HepG2 (cell line): ENCODE results near the gene SDR42E2. TPM values are rescaled to one million over a fixed set of nuclear protein-coding genes. Genes with fewer than 3 reads are reported as not detected.

Experiments
- ARHGAP35 ChIP-seq: sonication (generic); formaldehyde crosslinking; IDR thresholded peaks from 2 replicates; pipeline ENCODE4 v1.9.0; 2022; ENCODE audit warnings: mild to moderate bottlenecking, inconsistent platforms, moderate library complexity, missing genetic modification reagents, borderline replicate concordance
- BHLHE40 ChIP-seq: IDR thresholded peaks from 2 replicates; pipeline ENCODE4 v1.6.1; 2011; ENCODE audit warnings: low read length, improper control_type of control experiment
- CEBPB ChIP-seq: IDR thresholded peaks from 2 replicates; pipeline ENCODE4 v1.6.1; 2011; ENCODE audit warnings: low read depth, low read length, improper control_type of control experiment, borderline replicate concordance
- CEBPG ChIP-seq: IDR thresholded peaks from 2 replicates; pipeline ENCODE4 v1.6.1; 2016
- DMTF1 ChIP-seq: sonication (generic); formaldehyde crosslinking; IDR thresholded peaks from 2 replicates; pipeline ENCODE4 v1.4.0; 2020; ENCODE audit warnings: mild to moderate bottlenecking, missing genetic modification reagents
- EHMT2 ChIP-seq: fragments of 200-600 bp; sonication (generic); IDR thresholded peaks from 2 replicates; pipeline ENCODE4 v1.7.0; 2017; ENCODE audit warnings: antibody characterized with exemption, low read depth, low read length, borderline replicate concordance
- FOSL1 ChIP-seq: sonication (generic); formaldehyde crosslinking; IDR thresholded peaks from 2 replicates; pipeline ENCODE4 v1.9.0; 2021; ENCODE audit warnings: missing genetic modification reagents, borderline replicate concordance
- HHEX ChIP-seq: IDR thresholded peaks from 2 replicates; pipeline ENCODE4 v1.6.1; 2016; ENCODE audit warnings: control low read depth
- HNRNPH1 ChIP-seq: fragments of 200-400 bp; formaldehyde crosslinking; optimal IDR thresholded peaks from 2 replicates; pipeline ENCODE3; 2017; ENCODE audit warnings: mild to moderate bottlenecking, low read depth, low read length
- HOXA5 ChIP-seq: sonication (generic); formaldehyde crosslinking; IDR thresholded peaks from 2 replicates; pipeline ENCODE4 v1.4.0; 2020; ENCODE audit warnings: missing genetic modification reagents
- HOXA7 ChIP-seq: sonication (generic); formaldehyde crosslinking; IDR thresholded peaks from 2 replicates; pipeline ENCODE4 v1.8.1; 2022; ENCODE audit warnings: mild to moderate bottlenecking, missing genetic modification reagents, moderate library complexity
- IRF1 ChIP-seq: sonication (generic); formaldehyde crosslinking; IDR thresholded peaks from 2 replicates; pipeline ENCODE4 v1.4.0; 2020; ENCODE audit warnings: low read depth, mild to moderate bottlenecking, missing genetic modification reagents
- KAT7 ChIP-seq: IDR thresholded peaks from 2 replicates; pipeline ENCODE4 v1.6.1; 2018; ENCODE audit warnings: borderline replicate concordance, missing compliant biosample characterization
- KDM5B ChIP-seq: sonication (generic); formaldehyde crosslinking; IDR thresholded peaks from 2 replicates; pipeline ENCODE4 v1.4.0; 2020; ENCODE audit warnings: missing genetic modification reagents, mild to moderate bottlenecking, borderline replicate concordance
- MED1 ChIP-seq: sonication (generic); formaldehyde crosslinking; IDR thresholded peaks from 2 replicates; pipeline ENCODE4 v1.4.0; 2020; ENCODE audit warnings: missing genetic modification reagents
- MIER2 ChIP-seq: IDR thresholded peaks from 2 replicates; pipeline ENCODE4 v1.6.1; 2016; ENCODE audit warnings: missing biosample characterization, missing genetic modification reagents
- NCOA2 ChIP-seq: sonication (generic); formaldehyde crosslinking; IDR thresholded peaks from 2 replicates; pipeline ENCODE4 v1.8.0; 2022; ENCODE audit warnings: inconsistent platforms
- NR1H2 ChIP-seq: sonication (generic); formaldehyde crosslinking; IDR thresholded peaks from 2 replicates; pipeline ENCODE4 v1.8.1; 2022; ENCODE audit warnings: low read depth, missing genetic modification reagents, borderline replicate concordance
- NR2F6 ChIP-seq, 2 experiments: IDR thresholded peaks; 2 replicates each; pipeline ENCODE4 v1.6.1; 2016; ENCODE audit warnings: antibody characterized with exemption in 1 of 2, mild to moderate bottlenecking in 1 of 2
- PLRG1 ChIP-seq: fragments of 450-650 bp; conservative IDR thresholded peaks from 2 replicates; pipeline ENCODE4 v1.6.1; 2016
- RCOR2 ChIP-seq: IDR thresholded peaks from 2 replicates; pipeline ENCODE4 v1.6.1; 2016; ENCODE audit warnings: missing biosample characterization, missing genetic modification reagents
- ZC3H13 ChIP-seq: sonication (generic); formaldehyde crosslinking; IDR thresholded peaks from 2 replicates; pipeline ENCODE4 v1.8.1; 2023; ENCODE audit warnings: mild to moderate bottlenecking, missing genetic modification reagents, moderate library complexity
- ZIK1 ChIP-seq: sonication (generic); formaldehyde crosslinking; IDR thresholded peaks from 2 replicates; pipeline ENCODE4 v1.5.0; 2020; ENCODE audit warnings: mild to moderate bottlenecking, low read depth, missing genetic modification reagents, borderline replicate concordance
- ZNF121 ChIP-seq: sonication (generic); formaldehyde crosslinking; IDR thresholded peaks from 2 replicates; pipeline ENCODE4 v1.5.0; 2020; ENCODE audit warnings: mild to moderate bottlenecking, missing genetic modification reagents
- ZNF34 ChIP-seq: sonication (generic); formaldehyde crosslinking; IDR thresholded peaks from 2 replicates; pipeline ENCODE4 v1.4.0; 2020; ENCODE audit warnings: mild to moderate bottlenecking, missing genetic modification reagents, borderline replicate concordance
- ZNF501 ChIP-seq: sonication (generic); formaldehyde crosslinking; IDR thresholded peaks from 2 replicates; pipeline ENCODE4 v1.5.1; 2020; ENCODE audit warnings: mild to moderate bottlenecking, moderate library complexity, missing genetic modification reagents
- ZNF747 ChIP-seq: sonication (generic); formaldehyde crosslinking; IDR thresholded peaks from 2 replicates; pipeline ENCODE4 v1.8.1; 2023; ENCODE audit warnings: missing genetic modification reagents, mild to moderate bottlenecking, borderline replicate concordance
- ZNF790 ChIP-seq: sonication (generic); formaldehyde crosslinking; IDR thresholded peaks from 2 replicates; pipeline ENCODE4 v1.8.0; 2022; ENCODE audit warnings: missing genetic modification reagents, mild to moderate bottlenecking, borderline replicate concordance
- polyA plus RNA-seq, 8 experiments: library from polyadenylated mRNA; depleted of rRNA in 3 of 8; stranded (reverse) in 7 of 8; unstranded in 1 of 8; fragments of >200 nt; fragmentation: Illumina TruSeq in 4 of 8; extraction: Trizol in 4 of 8; gene quantifications; 2 replicates each; pipeline versions ENCODE4 v1.2.1 to v1.2.3, GENCODE V29; 2011 to 2016; ENCODE audit warnings: low read depth in 4 of 8, missing spikeins in 1 of 8, mixed read lengths in 1 of 8; ENCODE audit not compliant: insufficient read depth in 1 of 8
- total RNA-seq, 5 experiments: library from RNA; depleted of rRNA; stranded (reverse); fragments of >200 nt; fragmentation: Illumina TruSeq; extraction: Trizol; gene quantifications; 2 replicates each; pipeline ENCODE4 v1.2.3, GENCODE V29; 2016; ENCODE audit warnings: low read depth in 1 of 5

SDR42E2 gene
- total and polyA plus RNA-seq, 2 of the 13 experiments (the other 11 are each of a cell fraction or from before 2014, with no cell fraction given): 0.05 to 0.11 TPM

DNA sequence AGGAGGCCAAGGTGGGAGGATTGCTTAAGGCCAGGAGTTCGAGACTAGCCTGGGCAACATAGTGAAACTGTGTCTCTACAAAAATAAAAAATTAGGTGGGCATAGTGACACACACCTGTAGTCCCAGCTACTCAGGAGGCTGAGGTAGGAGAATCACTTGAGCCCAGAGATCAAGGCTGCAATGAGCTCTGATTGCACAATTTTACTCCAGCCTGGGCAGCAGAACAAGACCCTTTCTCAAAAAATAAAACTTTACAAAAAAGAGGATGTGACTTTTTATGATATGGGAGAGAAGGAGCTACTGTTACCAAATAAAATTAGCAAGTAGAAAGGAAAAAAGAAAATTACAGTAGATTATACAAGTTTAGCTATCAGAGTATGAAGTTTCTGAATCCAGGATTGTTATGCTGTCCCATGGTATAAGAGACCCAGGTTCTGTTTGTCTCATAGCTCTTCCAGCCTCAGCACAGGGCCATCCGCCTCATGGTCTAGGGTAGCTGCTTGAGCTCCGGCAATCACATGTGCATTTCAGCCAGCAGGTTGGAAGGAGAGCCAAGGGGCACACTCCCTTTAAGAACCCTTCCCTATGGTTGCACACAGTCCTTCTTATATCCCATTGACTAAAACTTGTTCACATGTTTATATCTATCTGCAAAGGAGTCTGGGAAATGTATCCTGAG, 57.2 kb downstream of the SDR42E2 start (continued):
- TF ChIP-seq NR2F6 (IDR thresholded peaks at IDR 0.05): no peak
- TF ChIP-seq NR2F6 (CRISPR knock-in tag; IDR thresholded peaks at IDR 0.05): no peak
- 0 out of 2 replicates have a peak, but pooled peaks have one; percentile 20 for TF ChIP-seq CEBPG
- TF ChIP-seq HOXA5 (CRISPR knock-in tag): no peak
- no peak for TF ChIP-seq NR1H2 (CRISPR knock-in tag)
- no peak for TF ChIP-seq HOXA7 (CRISPR knock-in tag)
- no peak for TF ChIP-seq ZNF34 (CRISPR knock-in tag)
- TF ChIP-seq PLRG1: no peak
- peak; percentile 65 for TF ChIP-seq ZNF121 (CRISPR knock-in tag)
- TF ChIP-seq NCOA2 (CRISPR knock-in tag): no peak
- no peak for TF ChIP-seq RCOR2 (CRISPR knock-in tag)
- no peak for TF ChIP-seq ARHGAP35
- peak; percentile 63; the same call in 1 of the 2 replicates for TF ChIP-seq CEBPB
- TF ChIP-seq ZNF501 (CRISPR knock-in tag): no peak
- no peak for TF ChIP-seq KAT7 (CRISPR knock-in tag)
- no peak for TF ChIP-seq MED1 (CRISPR knock-in tag)
- TF ChIP-seq KDM5B: no peak
- TF ChIP-seq DMTF1: no peak
- TF ChIP-seq IRF1 (CRISPR knock-in tag): no peak
- no peak for TF ChIP-seq ZC3H13 (CRISPR knock-in tag)
- TF ChIP-seq MIER2: no peak
- no peak for TF ChIP-seq EHMT2
- no peak for TF ChIP-seq ZNF790
- TF ChIP-seq HHEX (CRISPR knock-in tag): no peak
- no peak for TF ChIP-seq HNRNPH1
- TF ChIP-seq BHLHE40: no peak
- TF ChIP-seq ZIK1 (CRISPR knock-in tag): no peak
- TF ChIP-seq FOSL1 (CRISPR knock-in tag): no peak
- TF ChIP-seq ZNF747: no peak
